A549 (cell line): ENCODE measurements around the gene SCN5A. TPM values are rescaled to one million over a fixed set of nuclear protein-coding genes. Genes with fewer than 3 reads are reported as not detected.
"Not testable (repeated sequence)": the region's sequence is repeated elsewhere in the genome, so short reads cannot be mapped to it uniquely, and the experiment has no call there.

ENCODE experiments used
- ATAC-seq, 2 experiments: fragments of 200-7000 bp in 1 of 2; fragments of >200 bp in 1 of 2; cut with Nextera tagmentation in 1 of 2; cut with Tn5 transposase in 1 of 2; 3 replicates each; pipeline versions ENCODE4 v1.8.0 to v1.9.1; 2018 to 2020; ENCODE audit warnings: mild to moderate bottlenecking in 1 of 2, moderate library complexity in 1 of 2
- CTCF ChIA-PET: fragments of 300-600 bp; sonication (Branson Sonifier 250); formaldehyde crosslinking; extraction: SDS; loops from one replicate; lab custom pipeline; 2021; ENCODE audit warnings: antibody characterized with exemption, inconsistent platforms; lab: Yijun Ruan, JAX
- POLR2A ChIA-PET: fragments of 350-600 bp; formaldehyde crosslinking; extraction: SDS; loops from one replicate; lab custom pipeline; 2021; ENCODE audit warnings: antibody characterized with exemption, inconsistent platforms; lab: Yijun Ruan, JAX
- DNase-seq, 2 experiments: peaks; one replicate each; pipeline versions ENCODE4 v3.0.0 to v3.0.0-alpha.2; 2011 to 2016; ENCODE audit warnings: low read depth in 1 of 2, low spot score in 1 of 2
- FAIRE-seq: peaks from 2 replicates; lab custom pipeline; 2011; peaks lifted over from hg19 to GRCh38; lab: Jason Lieb, UNC
- H3K27ac ChIP-seq, 2 experiments: fragments of >200 bp; sonication (Bioruptor Twin); formaldehyde crosslinking; 3 replicates each; pipeline ENCODE4 v1.5.1; 2016 to 2017
- H3K4me1 ChIP-seq: fragments of >200 bp; sonication (Bioruptor Twin); formaldehyde crosslinking; 3 replicates; pipeline ENCODE4 v1.6.1; 2016
- H3K4me2 ChIP-seq: fragments of >200 bp; sonication (Bioruptor Twin); formaldehyde crosslinking; 3 replicates; pipeline ENCODE4 v1.6.1; 2016
- H3K4me3 ChIP-seq: fragments of >200 bp; sonication (Bioruptor Twin); formaldehyde crosslinking; 3 replicates; pipeline ENCODE4 v1.5.1; 2016
- H3K9me3 ChIP-seq: fragments of >200 bp; sonication (Bioruptor Twin); formaldehyde crosslinking; 3 replicates; pipeline ENCODE4 v1.6.1; 2016
- CBX8 ChIP-seq: fragments of 200-600 bp; sonication (generic); IDR thresholded peaks from 2 replicates; pipeline ENCODE4 v1.6.1; 2016
- CEBPB ChIP-seq, 2 experiments: fragments of >200 bp in 1 of 2; sonication (Bioruptor Twin) in 1 of 2; formaldehyde crosslinking in 1 of 2; IDR thresholded peaks; 2 replicates each; pipeline ENCODE4 v1.6.1; 2012 to 2016
- CHD2 ChIP-seq: fragments of 150-350 bp; IDR thresholded peaks from 2 replicates; pipeline ENCODE4 v1.6.1; 2014; ENCODE audit warnings: low read length; ENCODE audit not compliant: partially characterized antibody
- CHD4 ChIP-seq: fragments of 200-600 bp; sonication (generic); IDR thresholded peaks from 2 replicates; pipeline ENCODE4 v1.6.1; 2016; ENCODE audit warnings: antibody characterized with exemption, mild to moderate bottlenecking, borderline replicate concordance
- EP300 ChIP-seq, 2 experiments: fragments of >200 bp; sonication (Bioruptor Twin); formaldehyde crosslinking; IDR thresholded peaks; 2 replicates in 1 of 2; 3 replicates in 1 of 2; pipeline ENCODE4 v1.6.1; 2016 to 2017
- FOSL2 ChIP-seq, 2 experiments: fragments of 450-650 bp in 1 of 2; fragments of >200 bp in 1 of 2; sonication (Bioruptor Twin) in 1 of 2; formaldehyde crosslinking; IDR thresholded peaks; 2 replicates each; pipeline versions ENCODE4 v1.5.0 to v1.6.1; 2016 to 2020; ENCODE audit warnings: mild to moderate bottlenecking in 1 of 2, moderate library complexity in 1 of 2
- HDAC2 ChIP-seq: fragments of 200-600 bp; sonication (generic); IDR thresholded peaks from 2 replicates; pipeline ENCODE4 v1.6.1; 2016
- HOXA7 ChIP-seq: fragments of 250-450 bp; sonication (Bioruptor Pico); IDR thresholded peaks from 2 replicates; pipeline ENCODE4 v1.5.0; 2020; ENCODE audit warnings: mild to moderate bottlenecking, moderate library complexity
- JUN ChIP-seq, 2 experiments: fragments of >200 bp; sonication (Bioruptor Twin); formaldehyde crosslinking; IDR thresholded peaks; 2 replicates in 1 of 2; 3 replicates in 1 of 2; pipeline ENCODE4 v1.6.1; 2016 to 2017
- JUNB ChIP-seq: fragments of >200 bp; sonication (Bioruptor Twin); formaldehyde crosslinking; IDR thresholded peaks from 2 replicates; pipeline ENCODE4 v1.6.1; 2016
- KDM1A ChIP-seq: fragments of 200-600 bp; sonication (generic); IDR thresholded peaks from 2 replicates; pipeline ENCODE4 v1.6.1; 2016; ENCODE audit warnings: low read depth, mild to moderate bottlenecking
- KDM5A ChIP-seq: fragments of 200-600 bp; sonication (generic); IDR thresholded peaks from 2 replicates; pipeline ENCODE4 v1.6.1; 2016; ENCODE audit warnings: antibody characterized with exemption, mild to moderate bottlenecking
- MYC ChIP-seq: IDR thresholded peaks from 2 replicates; pipeline ENCODE4 v1.6.1; 2012; ENCODE audit warnings: mild to moderate bottlenecking, inconsistent platforms, low read length, improper control_type of control experiment, borderline replicate concordance
- PHF8 ChIP-seq: fragments of 200-600 bp; sonication (generic); IDR thresholded peaks from 2 replicates; pipeline ENCODE4 v1.6.1; 2016; ENCODE audit warnings: low read depth, mild to moderate bottlenecking, antibody characterized with exemption, moderate library complexity, borderline replicate concordance
- POLR2A ChIP-seq: IDR thresholded peaks from 2 replicates; pipeline ENCODE4 v1.6.1; 2012; ENCODE audit warnings: mild to moderate bottlenecking, low read length
- RARB ChIP-seq: fragments of 250-450 bp; sonication (Bioruptor Pico); IDR thresholded peaks from 2 replicates; pipeline ENCODE4 v1.8.0; 2021; ENCODE audit warnings: mild to moderate bottlenecking, moderate library complexity
- RCOR1 ChIP-seq: fragments of 150-350 bp; IDR thresholded peaks from 2 replicates; pipeline ENCODE4 v1.6.1; 2014; ENCODE audit warnings: antibody characterized with exemption, low read length, low read depth
- RFX5 ChIP-seq: fragments of 450-650 bp; IDR thresholded peaks from 2 replicates; pipeline ENCODE4 v1.7.1; 2014; ENCODE audit warnings: antibody characterized with exemption, mild to moderate bottlenecking, moderate library complexity
- SMC3 ChIP-seq: fragments of >200 bp; sonication (Bioruptor Twin); formaldehyde crosslinking; IDR thresholded peaks from 3 replicates; pipeline ENCODE4 v1.6.1; 2018; ENCODE audit warnings: inconsistent platforms
- TP53 ChIP-seq: fragments of 250-450 bp; sonication (Bioruptor Pico); IDR thresholded peaks from 2 replicates; pipeline ENCODE4 v1.5.0; 2021; ENCODE audit warnings: mild to moderate bottlenecking, moderate library complexity
- WGBS: methylation state at CpG from one replicate; pipeline ENCODE4 v1.1.6; 2017; ENCODE audit errors: missing lambda C conversion rate; 5-methylcytosine and 5-hydroxymethylcytosine counted together
- polyA plus RNA-seq, 4 experiments: library from polyadenylated mRNA; depleted of rRNA in 3 of 4; stranded (reverse); fragments of >200 nt; fragmentation: RNase III in 1 of 4; extraction: RNeasy Plus Mini Kit Qiagen cat#74134 plus additional on column Dnase treatment in 1 of 4; gene quantifications; 2 replicates in 3 of 4; 3 replicates in 1 of 4; pipeline ENCODE4 v1.2.3, GENCODE V29; 2011 to 2017
- TF ChIP-seq, protein P1 (sequence below): fragments of 250-450 bp; sonication (Bioruptor Pico); IDR thresholded peaks from 2 replicates; pipeline ENCODE4 v1.5.0; 2020; ENCODE audit warnings: low read depth, mild to moderate bottlenecking, moderate library complexity
- TF ChIP-seq, protein P2 (sequence below): IDR thresholded peaks from 2 replicates; pipeline ENCODE4 v1.6.1; 2012
- TF ChIP-seq, protein P3 (sequence below): fragments of 450-650 bp; IDR thresholded peaks from 2 replicates; pipeline ENCODE4 v1.6.1; 2014; ENCODE audit warnings: antibody characterized with exemption

Gene SCN5A
- polyA plus RNA-seq, 2 of the 4 experiments (the other 2 are of a cell fraction) = 0.09 to 0.19 TPM

DNA sequence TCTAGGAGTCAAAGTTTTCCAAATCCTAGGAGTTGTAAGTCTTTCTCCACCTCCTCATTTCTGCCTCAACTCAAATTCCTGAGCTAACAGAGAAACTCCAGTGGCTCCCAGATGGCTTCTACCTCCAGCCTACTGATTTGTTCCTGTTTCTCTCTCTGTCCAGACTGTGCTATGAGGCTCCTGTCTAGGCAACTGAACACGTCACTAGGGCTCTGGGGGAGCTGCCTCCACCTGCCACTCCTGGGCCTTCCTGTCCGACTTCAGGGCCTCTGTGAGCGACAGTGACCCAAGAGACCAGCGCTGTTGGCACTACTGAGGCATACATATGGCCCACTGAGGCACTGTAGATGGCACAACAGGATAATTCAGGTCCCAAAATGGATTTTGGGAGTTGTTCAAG lies 82.0 kb downstream of the SCN5A start (continued):
- TF ChIP-seq, protein P1, sequence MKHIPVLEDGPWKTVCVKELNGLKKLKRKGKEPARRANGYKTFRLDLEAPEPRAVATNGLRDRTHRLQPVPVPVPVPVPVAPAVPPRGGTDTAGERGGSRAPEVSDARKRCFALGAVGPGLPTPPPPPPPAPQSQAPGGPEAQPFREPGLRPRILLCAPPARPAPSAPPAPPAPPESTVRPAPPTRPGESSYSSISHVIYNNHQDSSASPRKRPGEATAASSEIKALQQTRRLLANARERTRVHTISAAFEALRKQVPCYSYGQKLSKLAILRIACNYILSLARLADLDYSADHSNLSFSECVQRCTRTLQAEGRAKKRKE = no peak
- TF ChIP-seq HOXA7 (CRISPR knock-in tag) (no peak), CHD4 (no peak), TP53 (CRISPR knock-in tag) (no peak), PHF8 (no peak), CEBPB (IDR thresholded peaks at IDR 0.05) (no peak), KDM1A (no peak), RARB (CRISPR knock-in tag) (no peak)
- TF ChIP-seq, protein P2, sequence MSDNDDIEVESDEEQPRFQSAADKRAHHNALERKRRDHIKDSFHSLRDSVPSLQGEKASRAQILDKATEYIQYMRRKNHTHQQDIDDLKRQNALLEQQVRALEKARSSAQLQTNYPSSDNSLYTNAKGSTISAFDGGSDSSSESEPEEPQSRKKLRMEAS = no peak

DNA sequence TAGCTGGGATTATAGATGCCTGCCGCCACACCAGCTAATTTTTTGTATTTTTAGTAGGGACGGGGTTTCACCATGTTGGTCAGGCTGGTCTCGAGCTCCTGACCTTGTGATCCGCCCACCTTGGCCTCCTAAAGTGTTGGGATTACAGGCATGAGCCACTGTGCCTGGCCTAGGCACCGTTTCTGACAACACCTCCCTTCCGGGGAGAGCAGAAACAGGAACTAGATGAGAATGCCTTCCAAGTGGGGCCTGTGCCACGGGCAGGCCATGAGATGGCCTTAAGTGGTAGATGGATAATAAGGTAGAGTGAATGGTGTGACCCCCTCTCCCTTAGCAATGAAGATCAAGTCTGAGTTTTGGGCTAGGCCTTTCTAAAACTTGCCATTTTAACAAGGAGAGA lies 82.7 kb downstream of the SCN5A start:
- ATAC-seq, CTCF ChIA-PET, FAIRE-seq, H3K4me2 ChIP-seq, H3K9me3 ChIP-seq, H3K27ac ChIP-seq, H3K4me3 ChIP-seq, DNase-seq, H3K4me1 ChIP-seq, POLR2A ChIA-PET: not testable (repeated sequence)
- WGBS = 52% methylated on average over 7 of the region's 7 CpGs

DNA sequence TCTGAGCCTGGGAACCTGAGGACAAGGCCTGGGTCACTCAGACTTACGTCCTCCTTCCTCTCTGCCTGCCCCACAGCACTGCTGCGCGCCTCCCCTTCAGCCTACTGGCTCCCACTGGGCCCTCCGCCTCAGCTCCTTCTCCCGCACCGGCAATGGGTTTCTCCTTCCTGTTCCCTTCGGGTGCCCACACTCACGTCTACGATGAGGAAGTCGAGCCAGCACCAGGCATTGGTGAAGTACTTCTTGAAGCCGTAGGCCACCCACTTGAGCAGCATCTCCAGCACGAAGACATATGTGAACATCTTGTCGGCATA lies 83.3 kb downstream of the SCN5A start:
- no peak overlapping the region for H3K4me3 ChIP-seq
- POLR2A ChIA-PET = no interaction called here
- ATAC-seq = no peak
- H3K9me3 ChIP-seq = no peaks in the 10 kb centered on the region; the same call in 2 of the 3 replicates
- no peak for DNase-seq
- H3K4me1 ChIP-seq = no peaks in the 10 kb centered on the region
- 89% methylated on average over 13 of the region's 13 CpGs for WGBS
- TF ChIP-seq RFX5 (no peak), EP300 (IDR thresholded peaks at IDR 0.05) (no peak), FOSL2 (IDR thresholded peaks at IDR 0.05) (no peak), FOSL2 (CRISPR knock-in tag; IDR thresholded peaks at IDR 0.05) (no peak), CHD2 (no peak), JUNB (no peak), SMC3 (no peak), HDAC2 (no peak), TP53 (CRISPR knock-in tag) (no peak), CBX8 (no peak), POLR2A (no peak), JUN (IDR thresholded peaks at IDR 0.05) (no peak), RCOR1 (no peak), MYC (no peak), KDM5A (no peak), CHD4 (no peak)
- TF ChIP-seq, protein P3, sequence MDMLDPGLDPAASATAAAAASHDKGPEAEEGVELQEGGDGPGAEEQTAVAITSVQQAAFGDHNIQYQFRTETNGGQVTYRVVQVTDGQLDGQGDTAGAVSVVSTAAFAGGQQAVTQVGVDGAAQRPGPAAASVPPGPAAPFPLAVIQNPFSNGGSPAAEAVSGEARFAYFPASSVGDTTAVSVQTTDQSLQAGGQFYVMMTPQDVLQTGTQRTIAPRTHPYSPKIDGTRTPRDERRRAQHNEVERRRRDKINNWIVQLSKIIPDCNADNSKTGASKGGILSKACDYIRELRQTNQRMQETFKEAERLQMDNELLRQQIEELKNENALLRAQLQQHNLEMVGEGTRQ = no peak
- TF ChIP-seq, protein P2 = no peak
- TF ChIP-seq, all 56 proteins: peak for 0
- CTCF ChIA-PET = interaction anchor here (0.6 to 1.7 kb wide), 2 partner anchors 85 to 90 kb away, joined by 3 to 4 read pairs; no protein-coding TSS in a partner anchor
- Histone ChIP-seq H3K27ac (no peak overlapping the region), H3K4me2 (no peak overlapping the region)
- no peak for FAIRE-seq
